ENCODE measurements around the gene EML1.

Gene EML1

GRCh38 chr14:99976021-99976420 is 182.8 kb downstream of the EML1 start:
- H3K9me3 ChIP-seq = no peaks in the 10 kb centered on the region
- TF ChIP-seq CTCF (IDR thresholded peaks at IDR 0.05; ENCODE audit: low read depth, low read length) = no peak
- H3K27me3 ChIP-seq = no peaks in the 10 kb centered on the region
- no peak overlapping the region for H3K4me3 ChIP-seq (ENCODE audit: low read depth, low read length)
- H3K4me1 ChIP-seq = peaks cover 11% of the 10 kb centered on the region
- no peak for DNase-seq
- no peaks in the 10 kb centered on the region for H3K36me3 ChIP-seq

- TF ChIP-seq CTCF (IDR thresholded peaks at IDR 0.05; ENCODE audit: low read depth, low read length) = no peak
- H3K27me3 ChIP-seq = no peaks in the 10 kb centered on the region
- H3K36me3 ChIP-seq = no peaks in the 10 kb centered on the region
- DNase-seq = no peak
- peaks cover 18% of the 10 kb centered on the region for H3K4me1 ChIP-seq
- H3K4me3 ChIP-seq (ENCODE audit: low read depth, low read length) = no peak overlapping the region
- H3K9me3 ChIP-seq = no peaks in the 10 kb centered on the region
Measured at GRCh38 chr14:99976681-99977080, 183.5 kb downstream of the EML1 start.

- TF ChIP-seq CTCF (IDR thresholded peaks at IDR 0.05; ENCODE audit: low read depth, low read length) = no peak
- DNase-seq = no peak
- H3K36me3 ChIP-seq = no peaks in the 10 kb centered on the region
Measured at GRCh38 chr14:99980299-99980698, 187.1 kb downstream of the EML1 start.

GRCh38 chr14:99981806-99982205 is 188.6 kb downstream of the EML1 start:
- H3K27me3 ChIP-seq = no peaks in the 10 kb centered on the region
- DNase-seq = no peak
- no peak overlapping the region for H3K4me3 ChIP-seq (ENCODE audit: low read depth, low read length)
- no peaks in the 10 kb centered on the region for H3K36me3 ChIP-seq
- H3K4me1 ChIP-seq = peaks cover 22% of the 10 kb centered on the region
- no peaks in the 10 kb centered on the region for H3K9me3 ChIP-seq
- no peak for TF ChIP-seq CTCF (IDR thresholded peaks at IDR 0.05; ENCODE audit: low read depth, low read length)

More at GRCh38 chr14:99980299-99980698, 187.1 kb downstream of the EML1 start:
- Histone ChIP-seq H3K4me1 (peaks cover 22% of the 10 kb centered on the region), H3K4me3 (ENCODE audit: low read depth, low read length) (no peak overlapping the region), H3K9me3 (no peaks in the 10 kb centered on the region), H3K27me3 (no peaks in the 10 kb centered on the region)

GRCh38 chr14:99982537-99983250 is 189.5 kb downstream of the EML1 start:
- Histone ChIP-seq H3K4me3 (ENCODE audit: low read depth, low read length) (no peak overlapping the region), H3K4me1 (peaks cover 22% of the 10 kb centered on the region), H3K9me3 (no peaks in the 10 kb centered on the region; the same call in 1 of the 2 replicates), H3K27me3 (no peaks in the 10 kb centered on the region), H3K36me3 (no peaks in the 10 kb centered on the region)
- DNase-seq = peak; percentile 59
- TF ChIP-seq CTCF (IDR thresholded peaks at IDR 0.05; ENCODE audit: low read depth, low read length) = peak; percentile 96

GRCh38 chr14:99983251-99984015 is 190.2 kb downstream of the EML1 start:
- no peaks in the 10 kb centered on the region for H3K36me3 ChIP-seq
- no peaks in the 10 kb centered on the region; the same call in 1 of the 2 replicates for H3K9me3 ChIP-seq
- H3K4me1 ChIP-seq = peaks cover 22% of the 10 kb centered on the region
- H3K4me3 ChIP-seq (ENCODE audit: low read depth, low read length) = no peak overlapping the region
- TF ChIP-seq CTCF (IDR thresholded peaks at IDR 0.05; ENCODE audit: low read depth, low read length) = no peak
- no peaks in the 10 kb centered on the region for H3K27me3 ChIP-seq
- no peak for DNase-seq
